Keratinocyte (primary cell): ENCODE measurements around the gene UBE2I. TPM values are rescaled to one million over a fixed set of nuclear protein-coding genes. Genes with fewer than 3 reads are reported as not detected.

ENCODE experiments used
- DNase-seq: peaks from one replicate; pipeline ENCODE4 v3.0.0-alpha.2; 2011; ENCODE audit warnings: low read depth, missing footprints, low spot score
- FAIRE-seq: peaks from 2 replicates; lab custom pipeline; 2011; peaks lifted over from hg19 to GRCh38; lab: Jason Lieb, UNC
- H2AFZ ChIP-seq: 2 replicates; pipeline ENCODE4 v1.6.0; 2012; ENCODE audit warnings: low read length, control low read depth, inconsistent platforms; ENCODE audit not compliant: control insufficient read depth
- H3K27ac ChIP-seq: 2 replicates; pipeline ENCODE4 v1.5.1; 2011; ENCODE audit warnings: low read length; ENCODE audit not compliant: control insufficient read depth, insufficient read depth
- H3K27me3 ChIP-seq: 3 replicates; pipeline ENCODE4 v1.6.0; 2011; ENCODE audit warnings: low read length; ENCODE audit not compliant: control insufficient read depth, insufficient read depth; ENCODE audit errors: extremely low read depth
- H3K36me3 ChIP-seq, 2 experiments: 2 replicates in 1 of 2; 3 replicates in 1 of 2; pipeline ENCODE4 v1.5.1; 2011; ENCODE audit warnings: low read length in 2 of 2, mild to moderate bottlenecking in 1 of 2; ENCODE audit not compliant: control insufficient read depth in 2 of 2, insufficient read depth in 2 of 2; ENCODE audit errors: extremely low read depth in 1 of 2
- H3K4me1 ChIP-seq: 3 replicates; pipeline ENCODE4 v1.5.1; 2011; ENCODE audit warnings: low read length; ENCODE audit not compliant: control insufficient read depth, insufficient read depth; ENCODE audit errors: extremely low read depth
- H3K4me2 ChIP-seq: 3 replicates; pipeline ENCODE4 v1.6.0; 2011; ENCODE audit warnings: low read depth, low read length; ENCODE audit not compliant: control insufficient read depth, insufficient read depth; ENCODE audit errors: extremely low read depth
- H3K4me3 ChIP-seq, 3 experiments: fragments of 200-600 bp in 1 of 3; sonication (generic) in 1 of 3; 2 replicates in 2 of 3; 3 replicates in 1 of 3; pipeline ENCODE4 v1.5.1; 2011 to 2016; ENCODE audit warnings: low read length in 3 of 3, mild to moderate bottlenecking in 3 of 3, control low read depth in 2 of 3, inconsistent platforms in 1 of 3, low read depth in 1 of 3, mixed read lengths in 1 of 3, mixed run types in 1 of 3, moderate library complexity in 1 of 3; ENCODE audit not compliant: control insufficient read depth in 2 of 3, insufficient read depth in 2 of 3; ENCODE audit errors: extremely low read depth in 1 of 3
- H3K79me2 ChIP-seq: 2 replicates; pipeline ENCODE4 v1.6.0; 2012; ENCODE audit warnings: low read length; ENCODE audit not compliant: control insufficient read depth, insufficient read depth
- H3K9ac ChIP-seq: 3 replicates; pipeline ENCODE4 v1.6.0; 2011; ENCODE audit warnings: low read length; ENCODE audit not compliant: control insufficient read depth, insufficient read depth; ENCODE audit errors: extremely low read depth
- H3K9me1 ChIP-seq: 3 replicates; pipeline ENCODE4 v1.6.0; 2011; ENCODE audit warnings: low read length; ENCODE audit not compliant: control insufficient read depth, insufficient read depth; ENCODE audit errors: extremely low read depth
- H3K9me3 ChIP-seq: 2 replicates; pipeline ENCODE4 v1.5.1; 2012; ENCODE audit warnings: low read depth, low read length; ENCODE audit not compliant: control insufficient read depth
- H4K20me1 ChIP-seq: 3 replicates; pipeline ENCODE4 v1.6.0; 2011; ENCODE audit warnings: low read length; ENCODE audit not compliant: control insufficient read depth, insufficient read depth; ENCODE audit errors: extremely low read depth
- CTCF ChIP-seq, 3 experiments: IDR thresholded peaks in 1 of 3; conservative IDR thresholded peaks in 1 of 3; optimal IDR thresholded peaks in 1 of 3; 2 replicates in 2 of 3; 3 replicates in 1 of 3; pipeline versions ENCODE3 to v1.5.1; 2011; ENCODE audit warnings: low read length in 3 of 3, mild to moderate bottlenecking in 3 of 3, moderate library complexity in 2 of 3, control low read depth in 1 of 3, inconsistent platforms in 1 of 3; ENCODE audit not compliant: insufficient read depth in 2 of 3; ENCODE audit errors: extremely low read depth in 1 of 3
- EZH2 ChIP-seq: IDR thresholded peaks from one replicate; pipeline ENCODE4 v1.6.1; 2012; ENCODE audit warnings: inconsistent platforms, mild to moderate bottlenecking, low read length, moderate library complexity
- dilution Hi-C: fragments of 300-500 bp; cut with MboI; formaldehyde crosslinking; loops from one replicate; pipeline ENCODE4 v1.7.0; 2020; ENCODE audit warnings: low sequenced_read_pairs; ENCODE audit not compliant: extremely low pct_ligation_motif_present
- polyA plus RNA-seq, 5 experiments: library from polyadenylated mRNA; depleted of rRNA in 3 of 5; stranded (reverse) in 3 of 5; stranded (forward) in 1 of 5; unstranded in 1 of 5; fragments of >200 nt; gene quantifications; 1 replicate in 1 of 5; 2 replicates in 3 of 5; 3 replicates in 1 of 5; pipeline versions ENCODE4 v1.2.1 to v1.2.3, GENCODE V29; 2011 to 2012; ENCODE audit warnings: missing spikeins in 2 of 5, low read depth in 1 of 5, low replicate concordance in 1 of 5

The UBE2I gene
- polyA plus RNA-seq, 1 donor (not counting 4 experiments of a cell fraction or from before 2014, with no cell fraction given) = 157 TPM

- H3K9me3 ChIP-seq = no peaks in the 10 kb centered on the region
- FAIRE-seq (no peak), DNase-seq (no peak)
- peak overlapping the region; percentile 80 for H3K9ac ChIP-seq
- H3K4me2 ChIP-seq = peak overlapping the region; percentile 77
- TF ChIP-seq EZH2 (no peak), CTCF (optimal IDR thresholded peaks at IDR 0.05 in 1 of 3, IDR thresholded peaks at IDR 0.05 in 1 of 3, conservative IDR thresholded peaks at IDR 0.05 in 1 of 3; ENCODE audit: extremely low read depth in 1 of 3, insufficient read depth in 2 of 3, low read length in 3 of 3) (no peak)
- H3K4me1 ChIP-seq = peaks cover 16% of the 10 kb centered on the region
- H3K4me3 ChIP-seq = peak overlapping the region; percentile 79 to 90 (median 89)
- H4K20me1 ChIP-seq = peaks cover 34% of the 10 kb centered on the region
- dilution Hi-C loops = no loop called here
- no peak overlapping the region for H2AFZ ChIP-seq
- H3K27me3 ChIP-seq = no peaks in the 10 kb centered on the region
- no peak overlapping the region for H3K27ac ChIP-seq
- H3K79me2 ChIP-seq = peaks cover 66% of the 10 kb centered on the region
- H3K36me3 ChIP-seq = peaks cover 19 to 36% of the 10 kb centered on the region in 2 experiments
- no peaks in the 10 kb centered on the region for H3K9me1 ChIP-seq
Measured at GRCh38 chr16:1311738-1312466, 2.5 kb downstream of the UBE2I start.

- DNase-seq (no peak), FAIRE-seq (no peak)
- Histone ChIP-seq H3K4me1 (peaks cover 16% of the 10 kb centered on the region), H3K9ac (no peak overlapping the region), H3K79me2 (peaks cover 67% of the 10 kb centered on the region), H3K4me2 (peak overlapping the region; percentile 77), H3K27me3 (no peaks in the 10 kb centered on the region), H4K20me1 (peaks cover 34% of the 10 kb centered on the region), H3K9me3 (no peaks in the 10 kb centered on the region), H3K27ac (no peak overlapping the region), H3K4me3 (no peak overlapping the region), H3K9me1 (no peaks in the 10 kb centered on the region), H3K36me3 (peaks cover 21 to 40% of the 10 kb centered on the region in 2 experiments), H2AFZ (no peak overlapping the region)
- dilution Hi-C loops = no loop called here
- TF ChIP-seq CTCF (optimal IDR thresholded peaks at IDR 0.05 in 1 of 3, IDR thresholded peaks at IDR 0.05 in 1 of 3, conservative IDR thresholded peaks at IDR 0.05 in 1 of 3; ENCODE audit: extremely low read depth in 1 of 3, insufficient read depth in 2 of 3, low read length in 3 of 3) = no peak
- TF ChIP-seq EZH2 = no peak
Measured at GRCh38 chr16:1312467-1312816, 3.0 kb downstream of the UBE2I start.
